Natural killer cell (primary cell): Measurements from ENCODE around the gene INPP4B. TPM values are rescaled to one million over a fixed set of nuclear protein-coding genes. Genes with fewer than 3 reads are reported as not detected.

Source experiments
- ATAC-seq, 3 donors: fragments of 150-1000 bp in 2 of 3; fragments of 200-7000 bp in 1 of 3; cut with Tn5 transposase; 1 replicate in 1 of 3; 2 replicates in 2 of 3; pipeline ENCODE4 v1.10.0; 2021; ENCODE audit warnings: mild to moderate bottlenecking in 2 of 3, moderate library complexity in 2 of 3
- DNase-seq, 2 donors: peaks; one replicate each; pipeline versions ENCODE4 v3.0.0 to v3.0.0-alpha.2; 2013 to 2021; ENCODE audit warnings: mixed read lengths in 1 of 2
- H3K27ac ChIP-seq: one replicate; pipeline ENCODE4 v1.5.1; 2013; ENCODE audit warnings: mild to moderate bottlenecking, low read length
- H3K27me3 ChIP-seq: one replicate; pipeline ENCODE4 v1.6.1; 2013; ENCODE audit warnings: low read length; ENCODE audit not compliant: control insufficient read depth, insufficient read depth
- H3K36me3 ChIP-seq: one replicate; pipeline ENCODE4 v1.6.1; 2013; ENCODE audit warnings: low read length; ENCODE audit not compliant: control insufficient read depth, insufficient read depth
- H3K4me1 ChIP-seq: one replicate; pipeline ENCODE4 v1.6.1; 2013; ENCODE audit warnings: low read length; ENCODE audit not compliant: control insufficient read depth, insufficient read depth
- H3K4me3 ChIP-seq: one replicate; pipeline ENCODE4 v1.5.1; 2013; ENCODE audit warnings: low read length
- H3K9me3 ChIP-seq: one replicate; pipeline ENCODE4 v1.6.1; 2013; ENCODE audit warnings: low read length; ENCODE audit not compliant: control insufficient read depth, insufficient read depth
- H3K27ac Mint-ChIP-seq, 2 donors: one replicate each; pipeline ENCODE4 v1.8.0; 2022; ENCODE audit warnings: mild to moderate bottlenecking in 2 of 2, mixed read lengths in 2 of 2, moderate library complexity in 1 of 2
- H3K27me3 Mint-ChIP-seq, 2 donors: one replicate each; pipeline ENCODE4 v1.8.0; 2022; ENCODE audit warnings: low read depth in 2 of 2, mixed read lengths in 2 of 2
- H3K36me3 Mint-ChIP-seq: one replicate; pipeline ENCODE4 v1.8.0; 2022; ENCODE audit warnings: mixed read lengths
- H3K4me1 Mint-ChIP-seq, 2 donors: one replicate each; pipeline ENCODE4 v1.8.0; 2022; ENCODE audit warnings: mixed read lengths in 2 of 2
- H3K4me3 Mint-ChIP-seq: one replicate; pipeline ENCODE4 v1.8.0; 2022; ENCODE audit warnings: mild to moderate bottlenecking, moderate library complexity, mixed read lengths
- H3K9me3 Mint-ChIP-seq, 2 donors: one replicate each; pipeline ENCODE4 v1.8.0; 2022; ENCODE audit warnings: mixed read lengths in 2 of 2
- WGBS: methylation state at CpG from one replicate; pipeline ENCODE4 v1.1.7; 2013; ENCODE audit warnings: missing lambda C conversion rate; ENCODE audit not compliant: insufficient coverage; 5-methylcytosine and 5-hydroxymethylcytosine counted together
- intact Hi-C: fragments of 100-400 bp; cut with micrococcal nuclease; formaldehyde crosslinking; loops from one replicate; pipeline ENCODE4 v1.14.2; 2022
- total RNA-seq, 4 donors: library from RNA; stranded (reverse); fragments of 120-200 nt in 1 of 4; gene quantifications; one replicate each; pipeline versions ENCODE4 v1.2.3 to v1.2.4, GENCODE V29; 2013 to 2022
- TF ChIP-seq, protein P1 (sequence below): fragments of 200-600 bp; IDR thresholded peaks from one replicate; pipeline ENCODE4 v1.8.0; 2022; ENCODE audit warnings: antibody characterized with exemption

The INPP4B gene
- total RNA-seq, 3 donors from 2014 or later (not counting 1 experiment from before 2014, with no cell fraction given) = 2.4 to 6.2 (median 4.5) TPM

DNA sequence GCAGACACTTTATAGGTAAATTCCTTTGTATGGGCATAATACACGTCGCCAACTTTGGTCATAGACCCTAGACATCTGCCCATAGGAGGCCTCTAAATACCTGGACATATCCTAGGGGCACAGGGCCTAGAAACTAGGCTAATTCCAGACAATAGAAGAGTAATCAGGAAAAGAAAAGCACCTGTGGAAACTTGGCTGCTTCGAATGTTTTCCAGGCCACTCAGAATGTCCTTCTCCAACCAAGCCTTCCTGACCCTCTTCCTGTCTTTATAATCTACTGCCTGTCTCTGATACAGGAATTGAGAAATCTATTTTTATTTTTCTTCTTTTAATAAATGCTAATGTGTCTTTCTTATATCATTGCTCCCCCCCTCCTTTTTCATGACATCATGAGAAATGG lies 716.6 kb downstream of the INPP4B start:
- ATAC-seq = no peak
- Histone ChIP-seq H3K4me1 (no peaks in the 10 kb centered on the region), H3K36me3 (no peaks in the 10 kb centered on the region), H3K27ac (no peak overlapping the region), H3K9me3 (no peaks in the 10 kb centered on the region), H3K27me3 (no peaks in the 10 kb centered on the region), H3K4me3 (no peak overlapping the region)
- Mint-ChIP-seq H3K4me1 (no peaks in the 10 kb centered on the region), H3K27me3 (no peaks in the 10 kb centered on the region), H3K27ac (no peak overlapping the region), H3K4me3 (no peak overlapping the region), H3K9me3 (no peaks in the 10 kb centered on the region), H3K36me3 (no peaks in the 10 kb centered on the region)
- 90% methylated on average over 3 of the region's 3 CpGs for WGBS
- TF ChIP-seq, protein P1, sequence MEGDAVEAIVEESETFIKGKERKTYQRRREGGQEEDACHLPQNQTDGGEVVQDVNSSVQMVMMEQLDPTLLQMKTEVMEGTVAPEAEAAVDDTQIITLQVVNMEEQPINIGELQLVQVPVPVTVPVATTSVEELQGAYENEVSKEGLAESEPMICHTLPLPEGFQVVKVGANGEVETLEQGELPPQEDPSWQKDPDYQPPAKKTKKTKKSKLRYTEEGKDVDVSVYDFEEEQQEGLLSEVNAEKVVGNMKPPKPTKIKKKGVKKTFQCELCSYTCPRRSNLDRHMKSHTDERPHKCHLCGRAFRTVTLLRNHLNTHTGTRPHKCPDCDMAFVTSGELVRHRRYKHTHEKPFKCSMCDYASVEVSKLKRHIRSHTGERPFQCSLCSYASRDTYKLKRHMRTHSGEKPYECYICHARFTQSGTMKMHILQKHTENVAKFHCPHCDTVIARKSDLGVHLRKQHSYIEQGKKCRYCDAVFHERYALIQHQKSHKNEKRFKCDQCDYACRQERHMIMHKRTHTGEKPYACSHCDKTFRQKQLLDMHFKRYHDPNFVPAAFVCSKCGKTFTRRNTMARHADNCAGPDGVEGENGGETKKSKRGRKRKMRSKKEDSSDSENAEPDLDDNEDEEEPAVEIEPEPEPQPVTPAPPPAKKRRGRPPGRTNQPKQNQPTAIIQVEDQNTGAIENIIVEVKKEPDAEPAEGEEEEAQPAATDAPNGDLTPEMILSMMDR = no peak
- intact Hi-C loops = loop anchor here (5.0 kb wide), 1 partner anchor 1353 kb away; no protein-coding TSS in a partner anchor
- no peak for DNase-seq

DNA sequence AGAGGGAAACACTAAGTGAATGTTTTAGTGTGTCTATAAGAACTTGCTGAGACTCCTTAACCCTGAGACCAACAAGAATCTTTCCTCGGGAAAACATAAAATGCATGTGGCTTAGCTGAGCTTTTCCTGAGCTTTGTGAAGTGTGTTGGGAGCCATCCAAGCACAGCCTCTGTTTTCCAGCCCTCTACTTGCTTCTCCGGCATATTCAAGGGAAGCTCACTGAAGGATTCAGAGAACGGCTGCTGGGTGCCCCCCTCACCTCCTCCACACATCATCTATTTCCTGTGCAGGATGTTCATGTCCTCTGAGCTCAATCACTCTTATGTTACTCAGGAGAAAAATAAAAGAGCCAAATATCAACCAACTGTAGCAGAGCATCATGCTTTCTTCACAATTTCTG lies 717.6 kb downstream of the INPP4B start:
- Histone ChIP-seq H3K9me3 (no peaks in the 10 kb centered on the region), H3K4me3 (no peak overlapping the region), H3K36me3 (no peaks in the 10 kb centered on the region), H3K27me3 (no peaks in the 10 kb centered on the region), H3K4me1 (no peaks in the 10 kb centered on the region), H3K27ac (no peak overlapping the region)
- Mint-ChIP-seq H3K9me3 (no peaks in the 10 kb centered on the region), H3K36me3 (no peaks in the 10 kb centered on the region), H3K4me1 (no peaks in the 10 kb centered on the region), H3K27me3 (no peaks in the 10 kb centered on the region), H3K27ac (no peak overlapping the region), H3K4me3 (no peak overlapping the region)
- no peak for ATAC-seq
- intact Hi-C loops = loop anchor here (5.0 kb wide), 1 partner anchor 1354 kb away; no protein-coding TSS in a partner anchor
- 46% methylated on average over 3 of the region's 3 CpGs for WGBS
- DNase-seq = peak in 1 of 2 donors; percentile 12
- TF ChIP-seq, protein P1 = no peak

DNA sequence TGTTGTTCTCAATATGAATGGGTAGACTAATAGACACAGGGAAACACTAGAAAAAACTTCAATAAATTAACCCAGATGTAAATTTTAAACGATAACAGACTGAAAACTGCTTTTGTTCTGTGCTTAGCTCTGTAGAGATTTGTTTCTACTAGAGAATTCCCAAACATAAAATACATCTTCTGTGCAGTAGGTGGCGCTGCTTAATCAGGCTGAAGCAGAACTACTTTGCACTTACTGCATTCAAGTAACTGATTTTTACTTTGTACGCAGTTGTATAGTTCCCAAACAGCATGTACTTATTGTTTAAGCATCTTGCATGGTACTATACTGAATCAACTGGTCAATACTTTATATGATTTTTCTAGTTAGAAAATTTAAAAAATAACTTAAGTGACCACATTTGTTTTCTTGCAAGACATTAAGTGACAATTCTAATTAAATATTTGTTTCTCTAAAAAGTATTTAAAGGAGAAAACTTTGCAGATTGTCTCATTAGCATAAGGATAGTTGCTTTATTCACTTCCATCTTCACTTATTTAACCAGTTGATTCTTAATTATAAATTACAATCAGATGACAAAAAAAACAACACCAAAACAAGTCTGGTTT lies 719.1 kb downstream of the INPP4B start:
- Histone ChIP-seq H3K27me3 (no peaks in the 10 kb centered on the region), H3K4me1 (no peaks in the 10 kb centered on the region), H3K36me3 (no peaks in the 10 kb centered on the region), H3K4me3 (no peak overlapping the region), H3K27ac (no peak overlapping the region), H3K9me3 (no peaks in the 10 kb centered on the region)
- TF ChIP-seq, protein P1 = peak; percentile 67
- Mint-ChIP-seq H3K9me3 (no peaks in the 10 kb centered on the region), H3K27ac (no peak overlapping the region), H3K4me1 (no peaks in the 10 kb centered on the region), H3K36me3 (no peaks in the 10 kb centered on the region), H3K27me3 (no peaks in the 10 kb centered on the region), H3K4me3 (no peak overlapping the region)
- ATAC-seq = peak in 1 of 3 donors; percentile 57
- intact Hi-C loops = loop anchor here (5.0 kb wide), 1 partner anchor 1355 kb away; no protein-coding TSS in a partner anchor
- peak in 1 of 2 donors; percentile 85 for DNase-seq
- 31% methylated on average over 3 of the region's 3 CpGs for WGBS

DNA sequence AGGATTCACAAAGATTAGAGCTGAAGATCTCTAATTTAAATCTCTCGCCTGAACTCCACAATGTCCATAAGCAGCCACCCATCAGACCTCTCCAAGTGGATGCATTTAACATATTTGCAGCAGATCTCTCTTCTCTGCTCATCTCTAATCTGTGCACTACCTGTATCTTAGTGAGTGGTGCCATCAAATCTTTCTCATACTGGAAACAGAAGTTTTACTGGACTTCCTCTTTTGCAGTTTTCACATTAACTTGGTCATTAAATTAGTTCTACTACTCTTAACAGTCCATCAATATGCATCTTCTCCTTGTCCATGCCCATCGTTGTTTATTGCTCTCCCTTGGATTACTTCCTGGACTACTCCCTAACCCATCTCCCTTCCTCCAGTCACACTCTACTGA lies 721.2 kb downstream of the INPP4B start:
- H3K9me3 Mint-ChIP-seq = no peaks in the 10 kb centered on the region
- WGBS = 54% methylated on average over 2 of the region's 2 CpGs
- H3K4me1 Mint-ChIP-seq = no peaks in the 10 kb centered on the region
- TF ChIP-seq, protein P1 = no peak
- no peaks in the 10 kb centered on the region for H3K4me1 ChIP-seq
- H3K9me3 ChIP-seq = no peaks in the 10 kb centered on the region
- H3K4me3 Mint-ChIP-seq = no peak overlapping the region
- no peaks in the 10 kb centered on the region for H3K36me3 ChIP-seq
- no peaks in the 10 kb centered on the region for H3K27me3 Mint-ChIP-seq
- no peaks in the 10 kb centered on the region for H3K36me3 Mint-ChIP-seq
- DNase-seq (no peak), ATAC-seq (no peak)
- intact Hi-C loops = loop anchor here (5.0 kb wide), 1 partner anchor 1357 kb away; no protein-coding TSS in a partner anchor
- no peak overlapping the region for H3K27ac Mint-ChIP-seq
- H3K27me3 ChIP-seq = no peaks in the 10 kb centered on the region
- no peak overlapping the region for H3K4me3 ChIP-seq
- no peak overlapping the region for H3K27ac ChIP-seq
